HepG2 (cell line): ENCODE results near the gene MEA1. TPM values are rescaled to one million over a fixed set of nuclear protein-coding genes. Genes with fewer than 3 reads are reported as not detected.

Experiments
- FOXO1 ChIP-seq: sonication (generic); formaldehyde crosslinking; IDR thresholded peaks from 2 replicates; pipeline ENCODE4 v1.4.0; 2020; ENCODE audit warnings: missing genetic modification reagents
- GZF1 ChIP-seq: sonication (generic); formaldehyde crosslinking; IDR thresholded peaks from 2 replicates; pipeline ENCODE4 v1.5.1; 2020; ENCODE audit warnings: mild to moderate bottlenecking, missing genetic modification reagents
- IKZF1 ChIP-seq: fragments of 450-650 bp; IDR thresholded peaks from 2 replicates; pipeline ENCODE4 v1.7.1; 2016
- IKZF4 ChIP-seq: sonication (generic); formaldehyde crosslinking; IDR thresholded peaks from 2 replicates; pipeline ENCODE4 v1.5.1; 2020; ENCODE audit warnings: borderline replicate concordance, mild to moderate bottlenecking, low read depth, missing genetic modification reagents; ENCODE audit errors: not compliant biosample characterization
- KLF11 ChIP-seq: IDR thresholded peaks from 2 replicates; pipeline ENCODE4 v1.6.1; 2016; ENCODE audit warnings: missing compliant biosample characterization
- MAF1 ChIP-seq: sonication (generic); formaldehyde crosslinking; IDR thresholded peaks from 2 replicates; pipeline ENCODE4 v1.5.0; 2020; ENCODE audit warnings: missing genetic modification reagents, borderline replicate concordance
- PTBP1 ChIP-seq: fragments of 200-400 bp; formaldehyde crosslinking; IDR thresholded peaks from 2 replicates; pipeline ENCODE4 v1.6.1; 2018; ENCODE audit warnings: low read length, low read depth; ENCODE audit not compliant: poor library complexity, severe bottlenecking
- YY1 ChIP-seq: IDR thresholded peaks from 2 replicates; pipeline ENCODE4 v1.6.1; 2011; ENCODE audit warnings: low read length, low read depth, moderate library complexity, mild to moderate bottlenecking; ENCODE audit not compliant: insufficient read depth, insufficient replicate concordance
- ZNF180 ChIP-seq: sonication (generic); formaldehyde crosslinking; IDR thresholded peaks from 2 replicates; pipeline ENCODE4 v1.4.0; 2020; ENCODE audit warnings: low read depth, missing genetic modification reagents, borderline replicate concordance
- ZNF253 ChIP-seq: sonication (generic); formaldehyde crosslinking; IDR thresholded peaks from 2 replicates; pipeline ENCODE4 v1.8.0; 2022; ENCODE audit warnings: mild to moderate bottlenecking, missing genetic modification reagents, borderline replicate concordance
- ZNF264 ChIP-seq: sonication (generic); formaldehyde crosslinking; IDR thresholded peaks from 2 replicates; pipeline ENCODE4 v1.4.0; 2020; ENCODE audit warnings: missing genetic modification reagents
- ZNF292 ChIP-seq: sonication (generic); formaldehyde crosslinking; IDR thresholded peaks from 2 replicates; pipeline ENCODE4 v1.8.1; 2022; ENCODE audit warnings: mild to moderate bottlenecking, low read depth, missing genetic modification reagents, borderline replicate concordance
- ZNF543 ChIP-seq: sonication (generic); formaldehyde crosslinking; IDR thresholded peaks from 2 replicates; pipeline ENCODE4 v1.4.0; 2020; ENCODE audit warnings: mild to moderate bottlenecking, missing genetic modification reagents
- ZNF564 ChIP-seq: sonication (generic); formaldehyde crosslinking; IDR thresholded peaks from 2 replicates; pipeline ENCODE4 v1.8.1; 2023; ENCODE audit warnings: mild to moderate bottlenecking, missing genetic modification reagents
- ZNF75D ChIP-seq: sonication (generic); formaldehyde crosslinking; IDR thresholded peaks from 2 replicates; pipeline ENCODE4 v1.8.1; 2023; ENCODE audit warnings: missing genetic modification reagents, mild to moderate bottlenecking, borderline replicate concordance
- polyA plus RNA-seq, 8 experiments: library from polyadenylated mRNA; depleted of rRNA in 3 of 8; stranded (reverse) in 7 of 8; unstranded in 1 of 8; fragments of >200 nt; fragmentation: Illumina TruSeq in 4 of 8; extraction: Trizol in 4 of 8; gene quantifications; 2 replicates each; pipeline versions ENCODE4 v1.2.1 to v1.2.3, GENCODE V29; 2011 to 2016; ENCODE audit warnings: low read depth in 4 of 8, missing spikeins in 1 of 8, mixed read lengths in 1 of 8; ENCODE audit not compliant: insufficient read depth in 1 of 8
- total RNA-seq, 5 experiments: library from RNA; depleted of rRNA; stranded (reverse); fragments of >200 nt; fragmentation: Illumina TruSeq; extraction: Trizol; gene quantifications; 2 replicates each; pipeline ENCODE4 v1.2.3, GENCODE V29; 2016; ENCODE audit warnings: low read depth in 1 of 5
- TF ChIP-seq, protein P1 (sequence below): sonication (generic); formaldehyde crosslinking; IDR thresholded peaks from 2 replicates; pipeline ENCODE4 v1.4.0; 2020; ENCODE audit warnings: mild to moderate bottlenecking, missing genetic modification reagents
- TF ChIP-seq, protein P2 (sequence below), 2 experiments: sonication (generic) in 1 of 2; formaldehyde crosslinking in 1 of 2; IDR thresholded peaks; 2 replicates each; pipeline versions ENCODE4 v1.5.1 to v1.6.1; 2011 to 2020; ENCODE audit warnings: borderline replicate concordance in 1 of 2, low read depth in 1 of 2, low read length in 1 of 2, mild to moderate bottlenecking in 1 of 2, missing genetic modification reagents in 1 of 2, moderate library complexity in 1 of 2
- TF ChIP-seq, protein P3 (sequence below): sonication (generic); formaldehyde crosslinking; IDR thresholded peaks from 2 replicates; pipeline ENCODE4 v1.5.0; 2020; ENCODE audit warnings: missing genetic modification reagents, mild to moderate bottlenecking, borderline replicate concordance
- TF ChIP-seq, protein P4 (sequence below): sonication (generic); formaldehyde crosslinking; IDR thresholded peaks from 2 replicates; pipeline ENCODE4 v1.4.0; 2020; ENCODE audit warnings: missing genetic modification reagents
- TF ChIP-seq, protein P5 (sequence below): conservative IDR thresholded peaks from 2 replicates; pipeline ENCODE4 v1.6.1; 2018; ENCODE audit warnings: missing genetic modification reagents

MEA1 gene
- total and polyA plus RNA-seq, 2 of the 13 experiments (the other 11 are each of a cell fraction or from before 2014, with no cell fraction given): 75.6 to 86.2 TPM

DNA sequence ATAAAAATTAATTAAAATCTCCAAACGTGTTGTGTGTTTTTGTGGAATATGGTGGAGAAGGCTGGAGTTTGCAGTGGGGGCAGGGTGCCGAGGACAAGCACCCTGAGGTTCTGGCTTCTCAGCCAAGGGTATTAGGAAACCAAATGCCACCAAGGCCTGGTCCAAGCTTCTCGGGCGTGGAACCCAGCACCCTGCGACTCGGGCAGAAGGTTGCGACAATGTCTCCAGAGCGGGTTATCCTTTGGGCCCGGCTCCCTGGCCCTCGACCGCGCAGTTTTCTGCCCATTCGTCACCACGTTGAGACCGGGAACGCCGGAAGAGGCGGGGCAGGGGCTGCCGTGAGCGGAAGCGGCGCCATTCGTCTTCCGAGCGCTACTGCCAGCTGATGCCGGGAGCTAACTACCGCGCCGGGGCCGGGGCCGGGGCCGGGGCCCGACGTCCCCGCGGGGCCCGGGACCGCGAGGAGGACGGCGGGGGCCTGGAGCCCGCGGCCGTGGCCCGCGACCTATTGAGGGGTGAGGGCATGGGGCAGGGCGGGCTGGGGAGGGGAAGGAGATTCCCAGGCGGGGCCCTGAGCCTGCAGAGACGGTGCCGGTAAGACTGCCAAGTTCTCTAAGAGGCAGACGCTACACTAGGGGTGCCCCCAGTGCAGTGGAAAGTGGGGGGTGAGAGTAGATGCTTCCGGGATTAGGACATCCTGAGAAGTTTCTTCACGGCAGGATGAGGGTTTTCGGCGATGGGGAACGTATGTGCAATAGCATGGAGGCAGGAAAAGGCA is 7.7 kb upstream of the MEA1 start, which contains the start of gene RRP36 (continued):
- TF ChIP-seq ZNF564 (CRISPR knock-in tag) (no peak), IKZF4 (CRISPR knock-in tag) (peak; percentile 68), ZNF292 (CRISPR knock-in tag) (no peak), ZNF543 (CRISPR knock-in tag) (no peak), IKZF1 (no peak), ZNF264 (CRISPR knock-in tag) (no peak), MAF1 (0 out of 2 replicates have a peak, but pooled peaks have one; percentile 38), ZNF253 (peak; percentile 81; the same call in 1 of the 2 replicates), PTBP1 (no peak), FOXO1 (CRISPR knock-in tag) (peak; percentile 25; the same call in 1 of the 2 replicates), KLF11 (CRISPR knock-in tag) (peak; percentile 88), YY1 (peak; percentile 94), ZNF180 (CRISPR knock-in tag) (0 out of 2 replicates have a peak, but pooled peaks have one; percentile 29), GZF1 (no peak), ZNF75D (CRISPR knock-in tag) (no peak)
- TF ChIP-seq, protein P1, sequence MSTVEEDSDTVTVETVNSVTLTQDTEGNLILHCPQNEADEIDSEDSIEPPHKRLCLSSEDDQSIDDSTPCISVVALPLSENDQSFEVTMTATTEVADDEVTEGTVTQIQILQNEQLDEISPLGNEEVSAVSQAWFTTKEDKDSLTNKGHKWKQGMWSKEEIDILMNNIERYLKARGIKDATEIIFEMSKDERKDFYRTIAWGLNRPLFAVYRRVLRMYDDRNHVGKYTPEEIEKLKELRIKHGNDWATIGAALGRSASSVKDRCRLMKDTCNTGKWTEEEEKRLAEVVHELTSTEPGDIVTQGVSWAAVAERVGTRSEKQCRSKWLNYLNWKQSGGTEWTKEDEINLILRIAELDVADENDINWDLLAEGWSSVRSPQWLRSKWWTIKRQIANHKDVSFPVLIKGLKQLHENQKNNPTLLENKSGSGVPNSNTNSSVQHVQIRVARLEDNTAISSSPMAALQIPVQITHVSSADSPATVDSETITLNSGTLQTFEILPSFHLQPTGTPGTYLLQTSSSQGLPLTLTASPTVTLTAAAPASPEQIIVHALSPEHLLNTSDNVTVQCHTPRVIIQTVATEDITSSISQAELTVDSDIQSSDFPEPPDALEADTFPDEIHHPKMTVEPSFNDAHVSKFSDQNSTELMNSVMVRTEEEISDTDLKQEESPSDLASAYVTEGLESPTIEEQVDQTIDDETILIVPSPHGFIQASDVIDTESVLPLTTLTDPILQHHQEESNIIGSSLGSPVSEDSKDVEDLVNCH: 0 out of 2 replicates have a peak, but pooled peaks have one; percentile 52
- TF ChIP-seq, protein P2, sequence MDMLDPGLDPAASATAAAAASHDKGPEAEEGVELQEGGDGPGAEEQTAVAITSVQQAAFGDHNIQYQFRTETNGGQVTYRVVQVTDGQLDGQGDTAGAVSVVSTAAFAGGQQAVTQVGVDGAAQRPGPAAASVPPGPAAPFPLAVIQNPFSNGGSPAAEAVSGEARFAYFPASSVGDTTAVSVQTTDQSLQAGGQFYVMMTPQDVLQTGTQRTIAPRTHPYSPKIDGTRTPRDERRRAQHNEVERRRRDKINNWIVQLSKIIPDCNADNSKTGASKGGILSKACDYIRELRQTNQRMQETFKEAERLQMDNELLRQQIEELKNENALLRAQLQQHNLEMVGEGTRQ (IDR thresholded peaks at IDR 0.05; ENCODE audit: low read depth, low read length): no peak
- TF ChIP-seq, protein P2 (CRISPR knock-in tag; IDR thresholded peaks at IDR 0.05; ENCODE audit: borderline replicate concordance): no peak
- TF ChIP-seq, protein P3, sequence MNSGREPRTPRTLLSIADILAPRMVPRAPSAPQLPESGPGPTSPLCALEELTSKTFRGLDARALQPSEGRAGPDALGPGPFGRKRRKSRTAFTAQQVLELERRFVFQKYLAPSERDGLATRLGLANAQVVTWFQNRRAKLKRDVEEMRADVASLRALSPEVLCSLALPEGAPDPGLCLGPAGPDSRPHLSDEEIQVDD (CRISPR knock-in tag): no peak
- TF ChIP-seq, protein P4, sequence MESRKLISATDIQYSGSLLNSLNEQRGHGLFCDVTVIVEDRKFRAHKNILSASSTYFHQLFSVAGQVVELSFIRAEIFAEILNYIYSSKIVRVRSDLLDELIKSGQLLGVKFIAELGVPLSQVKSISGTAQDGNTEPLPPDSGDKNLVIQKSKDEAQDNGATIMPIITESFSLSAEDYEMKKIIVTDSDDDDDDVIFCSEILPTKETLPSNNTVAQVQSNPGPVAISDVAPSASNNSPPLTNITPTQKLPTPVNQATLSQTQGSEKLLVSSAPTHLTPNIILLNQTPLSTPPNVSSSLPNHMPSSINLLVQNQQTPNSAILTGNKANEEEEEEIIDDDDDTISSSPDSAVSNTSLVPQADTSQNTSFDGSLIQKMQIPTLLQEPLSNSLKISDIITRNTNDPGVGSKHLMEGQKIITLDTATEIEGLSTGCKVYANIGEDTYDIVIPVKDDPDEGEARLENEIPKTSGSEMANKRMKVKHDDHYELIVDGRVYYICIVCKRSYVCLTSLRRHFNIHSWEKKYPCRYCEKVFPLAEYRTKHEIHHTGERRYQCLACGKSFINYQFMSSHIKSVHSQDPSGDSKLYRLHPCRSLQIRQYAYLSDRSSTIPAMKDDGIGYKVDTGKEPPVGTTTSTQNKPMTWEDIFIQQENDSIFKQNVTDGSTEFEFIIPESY: no peak
- TF ChIP-seq, protein P5, sequence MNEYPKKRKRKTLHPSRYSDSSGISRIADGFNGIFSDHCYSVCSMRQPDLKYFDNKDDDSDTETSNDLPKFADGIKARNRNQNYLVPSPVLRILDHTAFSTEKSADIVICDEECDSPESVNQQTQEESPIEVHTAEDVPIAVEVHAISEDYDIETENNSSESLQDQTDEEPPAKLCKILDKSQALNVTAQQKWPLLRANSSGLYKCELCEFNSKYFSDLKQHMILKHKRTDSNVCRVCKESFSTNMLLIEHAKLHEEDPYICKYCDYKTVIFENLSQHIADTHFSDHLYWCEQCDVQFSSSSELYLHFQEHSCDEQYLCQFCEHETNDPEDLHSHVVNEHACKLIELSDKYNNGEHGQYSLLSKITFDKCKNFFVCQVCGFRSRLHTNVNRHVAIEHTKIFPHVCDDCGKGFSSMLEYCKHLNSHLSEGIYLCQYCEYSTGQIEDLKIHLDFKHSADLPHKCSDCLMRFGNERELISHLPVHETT (CRISPR knock-in tag): 0 out of 2 replicates have a peak, but pooled peaks have one; percentile 42
